Neural crest cell (in vitro differentiated cells): ENCODE results near the gene SMIM24. TPM values are rescaled to one million over a fixed set of nuclear protein-coding genes. Genes with fewer than 3 reads are reported as not detected.
A peak's percentile ranks its signal among the peaks of the same experiment; 100 is the strongest.

Experiments used
- DNase-seq: peaks from one replicate; pipeline ENCODE4 v3.0.0; 2021; ENCODE audit warnings: low read depth, mixed read lengths, low spot score
- H3K27ac Mint-ChIP-seq: one replicate; pipeline ENCODE4 v1.8.0; 2021; ENCODE audit warnings: mild to moderate bottlenecking, mixed read lengths; ENCODE audit not compliant: unreplicated experiment
- H3K27me3 Mint-ChIP-seq: 2 replicates; pipeline ENCODE4 v1.8.0; 2021; ENCODE audit warnings: low read depth, mild to moderate bottlenecking, mixed read lengths
- H3K36me3 Mint-ChIP-seq: 2 replicates; pipeline ENCODE4 v1.8.0; 2021; ENCODE audit warnings: low read depth, mild to moderate bottlenecking, mixed read lengths
- H3K4me1 Mint-ChIP-seq: 2 replicates; pipeline ENCODE4 v1.8.0; 2021; ENCODE audit warnings: mixed read lengths
- H3K4me3 Mint-ChIP-seq: one replicate; pipeline ENCODE4 v1.8.0; 2021; ENCODE audit warnings: mild to moderate bottlenecking, mixed read lengths
- H3K9me3 Mint-ChIP-seq: 2 replicates; pipeline ENCODE4 v1.8.0; 2021; ENCODE audit warnings: mixed read lengths
- total RNA-seq: library from RNA; stranded (reverse); gene quantifications from 2 replicates; pipeline ENCODE4 v1.2.1, GENCODE V29; 2021
- TF ChIP-seq, protein P1 (sequence below): fragments of 200-600 bp; sonication (generic); conservative IDR thresholded peaks from 2 replicates; pipeline ENCODE4 v1.5.0; 2021; ENCODE audit warnings: antibody characterized with exemption, mild to moderate bottlenecking

The SMIM24 gene
- total RNA-seq, 1 donor from 2014 or later = not detected

DNA sequence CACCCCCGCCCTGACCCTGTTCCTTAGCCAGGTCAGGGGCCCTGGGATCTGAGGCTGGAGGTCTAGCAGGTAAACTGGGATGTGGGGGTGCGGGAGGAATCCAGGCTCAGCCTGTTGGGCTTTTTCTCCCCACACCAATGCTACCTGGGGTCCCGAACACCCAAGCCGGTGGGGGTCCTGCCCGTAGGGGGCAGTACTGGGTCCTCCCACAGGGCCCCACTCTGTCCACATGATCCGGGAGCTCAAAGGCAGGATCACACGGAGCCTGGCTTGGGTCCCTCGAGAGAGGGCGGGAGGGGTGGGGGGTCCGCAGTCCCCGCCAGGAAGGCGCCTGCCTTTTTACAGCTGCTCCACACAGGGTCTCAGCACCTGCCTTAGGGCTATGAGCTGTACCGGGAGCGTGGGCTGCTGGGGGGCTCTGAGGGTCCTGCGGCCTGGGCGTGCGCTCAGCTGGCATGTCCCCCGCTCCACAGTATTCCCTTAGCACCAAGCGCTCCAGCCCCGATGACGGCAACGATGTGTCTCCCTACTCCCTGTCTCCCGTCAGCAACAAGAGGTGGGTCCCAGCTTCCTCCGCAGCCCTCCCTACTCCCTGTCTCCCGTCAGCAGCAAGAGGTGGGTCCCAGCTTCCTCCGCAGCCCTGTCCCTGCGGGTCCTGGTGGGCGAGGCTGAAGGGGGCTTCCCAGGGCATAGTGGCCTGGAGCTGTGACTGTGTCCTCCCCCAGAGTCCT is 46.3 kb upstream of the SMIM24 start:
- H3K9me3 Mint-ChIP-seq = no peaks in the 10 kb centered on the region
- H3K4me1 Mint-ChIP-seq = no peaks in the 10 kb centered on the region
- no peak overlapping the region for H3K27ac Mint-ChIP-seq
- no peak for DNase-seq
- TF ChIP-seq, protein P1, sequence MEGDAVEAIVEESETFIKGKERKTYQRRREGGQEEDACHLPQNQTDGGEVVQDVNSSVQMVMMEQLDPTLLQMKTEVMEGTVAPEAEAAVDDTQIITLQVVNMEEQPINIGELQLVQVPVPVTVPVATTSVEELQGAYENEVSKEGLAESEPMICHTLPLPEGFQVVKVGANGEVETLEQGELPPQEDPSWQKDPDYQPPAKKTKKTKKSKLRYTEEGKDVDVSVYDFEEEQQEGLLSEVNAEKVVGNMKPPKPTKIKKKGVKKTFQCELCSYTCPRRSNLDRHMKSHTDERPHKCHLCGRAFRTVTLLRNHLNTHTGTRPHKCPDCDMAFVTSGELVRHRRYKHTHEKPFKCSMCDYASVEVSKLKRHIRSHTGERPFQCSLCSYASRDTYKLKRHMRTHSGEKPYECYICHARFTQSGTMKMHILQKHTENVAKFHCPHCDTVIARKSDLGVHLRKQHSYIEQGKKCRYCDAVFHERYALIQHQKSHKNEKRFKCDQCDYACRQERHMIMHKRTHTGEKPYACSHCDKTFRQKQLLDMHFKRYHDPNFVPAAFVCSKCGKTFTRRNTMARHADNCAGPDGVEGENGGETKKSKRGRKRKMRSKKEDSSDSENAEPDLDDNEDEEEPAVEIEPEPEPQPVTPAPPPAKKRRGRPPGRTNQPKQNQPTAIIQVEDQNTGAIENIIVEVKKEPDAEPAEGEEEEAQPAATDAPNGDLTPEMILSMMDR = peak; percentile 39
- H3K4me3 Mint-ChIP-seq = no peak overlapping the region
- H3K36me3 Mint-ChIP-seq = no peaks in the 10 kb centered on the region
- no peaks in the 10 kb centered on the region for H3K27me3 Mint-ChIP-seq

DNA sequence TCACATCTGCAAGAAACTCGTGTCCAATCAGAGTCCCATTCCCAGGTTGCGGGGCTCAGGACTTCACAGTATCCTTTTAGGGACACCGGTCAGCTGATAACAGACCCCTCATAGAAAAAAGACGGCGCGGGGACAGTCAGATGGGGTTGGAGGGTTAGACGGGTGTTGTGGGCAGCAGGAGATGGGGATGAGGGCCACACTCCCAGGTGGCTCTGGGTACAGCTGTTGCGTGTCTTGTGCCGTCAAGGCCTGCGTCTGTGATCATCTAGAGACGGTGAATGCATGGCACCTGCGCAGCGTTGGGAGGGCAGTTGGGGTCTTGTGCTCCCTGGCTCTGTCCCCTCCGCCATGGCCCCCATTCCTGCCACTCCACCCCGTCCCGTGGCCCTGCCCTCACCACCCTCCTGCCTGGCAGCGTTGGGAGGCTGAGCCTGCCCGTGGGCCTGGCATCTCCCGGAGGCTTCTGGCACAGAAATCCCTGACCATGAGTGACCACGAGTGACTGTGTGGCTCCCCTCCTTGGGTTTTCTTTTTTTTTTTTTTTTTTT is 44.7 kb upstream of the SMIM24 start:
- Mint-ChIP-seq H3K4me3 (no peak overlapping the region), H3K36me3 (peaks cover 3% of the 10 kb centered on the region), H3K27me3 (no peaks in the 10 kb centered on the region), H3K27ac (no peak overlapping the region), H3K4me1 (no peaks in the 10 kb centered on the region), H3K9me3 (no peaks in the 10 kb centered on the region)
- DNase-seq = no peak
- TF ChIP-seq, protein P1 = no peak

DNA sequence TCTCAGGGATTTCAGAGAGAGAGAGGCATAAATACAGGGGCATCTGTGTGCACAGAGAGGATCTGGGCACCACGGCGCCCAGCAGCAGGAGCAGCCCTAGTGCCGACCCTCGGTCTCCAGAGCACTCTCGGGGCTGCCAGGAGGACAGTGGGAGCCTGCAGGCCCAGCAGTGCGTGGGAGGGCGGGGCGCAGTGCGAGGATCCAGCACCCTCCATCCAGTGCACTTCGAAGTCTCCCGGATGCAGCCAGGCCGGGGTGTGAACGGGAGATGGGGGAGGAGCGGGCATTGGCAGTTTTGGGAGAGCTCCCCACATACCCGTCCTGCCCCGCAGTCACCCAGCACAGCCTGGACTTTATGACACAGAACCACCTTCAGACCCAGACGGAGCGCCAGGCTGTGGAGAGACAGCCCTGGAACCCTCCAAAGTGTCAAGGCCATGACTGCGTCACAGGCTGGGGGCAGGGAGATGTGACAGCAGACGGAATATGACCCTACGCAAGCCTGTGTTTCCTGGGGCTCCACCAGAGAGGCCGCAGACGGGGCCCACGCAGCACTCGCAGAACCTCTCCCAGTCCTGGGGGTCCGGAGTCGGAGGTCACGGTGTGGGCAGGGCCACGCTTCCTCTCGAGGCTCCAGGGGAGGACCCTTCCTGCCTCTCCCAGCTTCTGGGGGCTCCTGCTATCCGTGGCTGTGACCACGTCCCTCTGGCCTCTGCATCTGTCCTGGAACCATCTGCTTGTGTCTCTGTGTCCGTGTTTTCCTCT is 43.9 kb upstream of the SMIM24 start:
- no peaks in the 10 kb centered on the region for H3K4me1 Mint-ChIP-seq
- no peak overlapping the region for H3K27ac Mint-ChIP-seq
- TF ChIP-seq, protein P1 = no peak
- H3K36me3 Mint-ChIP-seq = peaks cover 3% of the 10 kb centered on the region
- no peaks in the 10 kb centered on the region for H3K27me3 Mint-ChIP-seq
- no peak for DNase-seq
- H3K4me3 Mint-ChIP-seq = no peak overlapping the region
- H3K9me3 Mint-ChIP-seq = no peaks in the 10 kb centered on the region

DNA sequence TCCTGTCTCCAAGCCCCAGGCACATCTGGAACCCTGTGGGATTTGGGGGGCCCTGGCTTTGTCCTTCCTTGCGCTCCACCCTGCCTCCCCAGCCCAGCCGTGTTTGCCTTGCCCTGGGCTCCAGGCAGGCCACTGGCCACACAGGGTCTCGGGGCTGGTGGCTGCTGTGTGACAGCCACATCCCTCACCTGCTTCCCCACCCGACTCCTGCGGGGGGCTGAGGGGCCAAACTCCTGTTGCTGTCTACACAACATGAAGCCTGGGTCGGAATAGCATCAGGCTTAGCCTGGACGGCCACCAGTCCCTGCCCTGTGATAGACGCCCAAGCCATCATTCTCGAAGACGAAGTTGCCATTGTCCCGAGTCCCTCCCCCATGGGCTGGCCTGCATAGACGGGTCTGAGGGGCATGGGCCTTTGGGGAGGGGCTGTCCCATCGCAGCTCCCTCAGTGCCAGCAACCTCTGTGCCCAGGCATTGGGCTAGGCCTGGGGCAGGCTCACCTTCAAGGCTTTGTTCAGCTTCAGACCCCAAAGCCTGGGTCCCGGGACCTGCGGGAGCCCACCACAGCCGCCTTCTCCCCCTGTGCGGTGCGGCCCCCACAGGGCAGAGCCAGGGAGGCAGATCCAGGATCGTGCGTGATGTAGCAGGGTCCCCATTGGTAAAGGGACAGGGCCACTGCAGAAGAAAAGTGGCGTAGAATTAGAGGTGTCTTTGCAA is 43.2 kb upstream of the SMIM24 start:
- Mint-ChIP-seq H3K4me3 (no peak overlapping the region), H3K27me3 (no peaks in the 10 kb centered on the region), H3K27ac (no peak overlapping the region), H3K4me1 (no peaks in the 10 kb centered on the region), H3K9me3 (no peaks in the 10 kb centered on the region), H3K36me3 (peaks cover 3% of the 10 kb centered on the region)
- DNase-seq = no peak
- TF ChIP-seq, protein P1 = no peak
